GM21619 (cell line): Measurements from ENCODE around the gene ZNF358.

Source experiments
- ATAC-seq: cut with Tn5 transposase; IDR thresholded peaks from one replicate; pipeline ENCODE4 v1.9.1; 2021; ENCODE audit not compliant: unreplicated experiment

The ZNF358 gene

GRCh38 chr19:7515645-7516151, at the start of gene ZNF358:
TSS of gene ZNF358 (plus strand) at chr19:7516103. CDS start at chr19:7519243, 3,140 bp downstream.
- ATAC-seq = no peak

- no peak for ATAC-seq
Measured at GRCh38 chr19:7467009-7467989, 48.6 kb upstream of the ZNF358 start.

GRCh38 chr19:7468840-7469239, 47.1 kb upstream of the ZNF358 start:
- ATAC-seq = no peak

GRCh38 chr19:7469669-7470285, 46.1 kb upstream of the ZNF358 start:
- no peak for ATAC-seq

- no peak for ATAC-seq
Measured at GRCh38 chr19:7470540-7471305, 45.2 kb upstream of the ZNF358 start.

GRCh38 chr19:7471696-7472615, 43.9 kb upstream of the ZNF358 start:
- no peak for ATAC-seq

GRCh38 chr19:7475665-7476064, 40.2 kb upstream of the ZNF358 start:
- ATAC-seq = no peak

- ATAC-seq = no peak
Measured at GRCh38 chr19:7476241-7476640, 39.7 kb upstream of the ZNF358 start.

GRCh38 chr19:7476777-7477494, 39.0 kb upstream of the ZNF358 start:
- no peak for ATAC-seq

GRCh38 chr19:7477758-7478157, 38.1 kb upstream of the ZNF358 start:
- no peak for ATAC-seq

- ATAC-seq = no peak
Measured at GRCh38 chr19:7478173-7478842, 37.6 kb upstream of the ZNF358 start.

GRCh38 chr19:7478843-7479227, 37.1 kb upstream of the ZNF358 start:
- ATAC-seq = no peak

GRCh38 chr19:7480222-7480969, 35.5 kb upstream of the ZNF358 start:
- ATAC-seq = no peak

- ATAC-seq = no peak
Measured at GRCh38 chr19:7480970-7481255, 35.0 kb upstream of the ZNF358 start.

GRCh38 chr19:7482584-7483439, 33.1 kb upstream of the ZNF358 start:
- ATAC-seq = no peak

GRCh38 chr19:7483720-7484201, 32.1 kb upstream of the ZNF358 start:
- no peak for ATAC-seq

GRCh38 chr19:7486923-7487322, 29.0 kb upstream of the ZNF358 start:
- ATAC-seq = no peak
